Keratinocyte (primary cell): ENCODE data around the gene TOMM6. TPM values are rescaled to one million over a fixed set of nuclear protein-coding genes. Genes with fewer than 3 reads are reported as not detected.

Experiments used
- DNase-seq: peaks from one replicate; pipeline ENCODE4 v3.0.0-alpha.2; 2011; ENCODE audit warnings: low read depth, missing footprints, low spot score
- FAIRE-seq: peaks from 2 replicates; lab custom pipeline; 2011; peaks lifted over from hg19 to GRCh38; lab: Jason Lieb, UNC
- H2AFZ ChIP-seq: 2 replicates; pipeline ENCODE4 v1.6.0; 2012; ENCODE audit warnings: low read length, control low read depth, inconsistent platforms; ENCODE audit not compliant: control insufficient read depth
- H3K27ac ChIP-seq: 2 replicates; pipeline ENCODE4 v1.5.1; 2011; ENCODE audit warnings: low read length; ENCODE audit not compliant: control insufficient read depth, insufficient read depth
- H3K27me3 ChIP-seq: 3 replicates; pipeline ENCODE4 v1.6.0; 2011; ENCODE audit warnings: low read length; ENCODE audit not compliant: control insufficient read depth, insufficient read depth; ENCODE audit errors: extremely low read depth
- H3K36me3 ChIP-seq, 2 experiments: 2 replicates in 1 of 2; 3 replicates in 1 of 2; pipeline ENCODE4 v1.5.1; 2011; ENCODE audit warnings: low read length in 2 of 2, mild to moderate bottlenecking in 1 of 2; ENCODE audit not compliant: control insufficient read depth in 2 of 2, insufficient read depth in 2 of 2; ENCODE audit errors: extremely low read depth in 1 of 2
- H3K4me1 ChIP-seq: 3 replicates; pipeline ENCODE4 v1.5.1; 2011; ENCODE audit warnings: low read length; ENCODE audit not compliant: control insufficient read depth, insufficient read depth; ENCODE audit errors: extremely low read depth
- H3K4me2 ChIP-seq: 3 replicates; pipeline ENCODE4 v1.6.0; 2011; ENCODE audit warnings: low read depth, low read length; ENCODE audit not compliant: control insufficient read depth, insufficient read depth; ENCODE audit errors: extremely low read depth
- H3K4me3 ChIP-seq, 3 experiments: fragments of 200-600 bp in 1 of 3; sonication (generic) in 1 of 3; 2 replicates in 2 of 3; 3 replicates in 1 of 3; pipeline ENCODE4 v1.5.1; 2011 to 2016; ENCODE audit warnings: low read length in 3 of 3, mild to moderate bottlenecking in 3 of 3, control low read depth in 2 of 3, inconsistent platforms in 1 of 3, low read depth in 1 of 3, mixed read lengths in 1 of 3, mixed run types in 1 of 3, moderate library complexity in 1 of 3; ENCODE audit not compliant: control insufficient read depth in 2 of 3, insufficient read depth in 2 of 3; ENCODE audit errors: extremely low read depth in 1 of 3
- H3K79me2 ChIP-seq: 2 replicates; pipeline ENCODE4 v1.6.0; 2012; ENCODE audit warnings: low read length; ENCODE audit not compliant: control insufficient read depth, insufficient read depth
- H3K9ac ChIP-seq: 3 replicates; pipeline ENCODE4 v1.6.0; 2011; ENCODE audit warnings: low read length; ENCODE audit not compliant: control insufficient read depth, insufficient read depth; ENCODE audit errors: extremely low read depth
- H3K9me1 ChIP-seq: 3 replicates; pipeline ENCODE4 v1.6.0; 2011; ENCODE audit warnings: low read length; ENCODE audit not compliant: control insufficient read depth, insufficient read depth; ENCODE audit errors: extremely low read depth
- H3K9me3 ChIP-seq: 2 replicates; pipeline ENCODE4 v1.5.1; 2012; ENCODE audit warnings: low read depth, low read length; ENCODE audit not compliant: control insufficient read depth
- H4K20me1 ChIP-seq: 3 replicates; pipeline ENCODE4 v1.6.0; 2011; ENCODE audit warnings: low read length; ENCODE audit not compliant: control insufficient read depth, insufficient read depth; ENCODE audit errors: extremely low read depth
- EZH2 ChIP-seq: IDR thresholded peaks from one replicate; pipeline ENCODE4 v1.6.1; 2012; ENCODE audit warnings: inconsistent platforms, mild to moderate bottlenecking, low read length, moderate library complexity
- dilution Hi-C: fragments of 300-500 bp; cut with MboI; formaldehyde crosslinking; loops from one replicate; pipeline ENCODE4 v1.7.0; 2020; ENCODE audit warnings: low sequenced_read_pairs; ENCODE audit not compliant: extremely low pct_ligation_motif_present
- polyA plus RNA-seq, 5 experiments: library from polyadenylated mRNA; depleted of rRNA in 3 of 5; stranded (reverse) in 3 of 5; stranded (forward) in 1 of 5; unstranded in 1 of 5; fragments of >200 nt; gene quantifications; 1 replicate in 1 of 5; 2 replicates in 3 of 5; 3 replicates in 1 of 5; pipeline versions ENCODE4 v1.2.1 to v1.2.3, GENCODE V29; 2011 to 2012; ENCODE audit warnings: missing spikeins in 2 of 5, low read depth in 1 of 5, low replicate concordance in 1 of 5
- TF ChIP-seq, protein P1 (sequence below), 3 experiments: IDR thresholded peaks in 1 of 3; conservative IDR thresholded peaks in 1 of 3; optimal IDR thresholded peaks in 1 of 3; 2 replicates in 2 of 3; 3 replicates in 1 of 3; pipeline versions ENCODE3 to v1.5.1; 2011; ENCODE audit warnings: low read length in 3 of 3, mild to moderate bottlenecking in 3 of 3, moderate library complexity in 2 of 3, control low read depth in 1 of 3, inconsistent platforms in 1 of 3; ENCODE audit not compliant: insufficient read depth in 2 of 3; ENCODE audit errors: extremely low read depth in 1 of 3

Gene TOMM6
- polyA plus RNA-seq, 1 donor (not counting 4 experiments of a cell fraction or from before 2014, with no cell fraction given), result 374 TPM

DNA sequence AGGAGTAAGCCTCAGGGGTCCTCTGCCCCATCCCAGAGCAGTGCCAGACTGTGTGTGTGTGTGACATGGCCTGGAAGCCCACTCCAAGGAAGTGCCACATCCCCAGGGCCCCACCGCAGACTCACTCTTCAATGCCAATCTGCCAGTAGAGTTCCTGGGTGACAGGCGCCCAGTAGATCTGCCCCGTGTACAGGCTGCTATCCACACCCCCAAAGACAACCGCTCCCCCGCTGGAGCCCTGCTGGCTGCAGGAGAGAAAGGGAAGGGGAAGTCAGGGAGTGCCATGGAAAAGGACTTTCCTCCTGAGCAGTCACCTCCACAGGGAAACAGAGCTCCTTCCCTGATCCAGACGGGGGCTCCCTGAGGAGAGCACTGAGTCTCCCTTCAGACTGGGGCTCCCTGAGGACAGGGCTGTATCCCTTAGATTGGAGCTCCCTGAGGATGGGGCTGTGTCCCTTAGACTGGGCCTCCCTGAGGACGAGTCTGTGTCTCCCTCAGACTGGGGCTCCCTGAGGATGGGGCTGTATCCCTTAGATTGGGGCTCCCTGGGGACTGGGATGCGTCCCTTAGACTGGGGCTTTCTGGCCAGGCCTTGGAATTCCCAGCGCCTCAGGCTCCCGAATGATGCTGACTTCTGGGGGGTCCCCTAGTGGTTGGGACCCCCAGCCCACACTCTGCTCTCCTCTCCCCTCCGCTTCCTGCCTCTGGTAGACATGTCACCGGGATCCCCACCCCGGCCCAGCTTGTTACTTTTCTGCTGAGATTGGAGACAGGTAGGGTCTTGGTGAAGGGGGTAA lies 46.9 kb upstream of the TOMM6 start:
- Histone ChIP-seq H3K4me2 (no peak overlapping the region), H3K36me3 (no peaks in the 10 kb centered on the region), H3K27me3 (no peaks in the 10 kb centered on the region), H3K9me3 (no peaks in the 10 kb centered on the region), H3K4me3 (no peak overlapping the region), H3K4me1 (peaks cover 12% of the 10 kb centered on the region), H3K9ac (no peak overlapping the region), H3K27ac (no peak overlapping the region), H3K79me2 (no peaks in the 10 kb centered on the region), H4K20me1 (no peaks in the 10 kb centered on the region), H3K9me1 (no peaks in the 10 kb centered on the region), H2AFZ (no peak overlapping the region)
- FAIRE-seq (no peak), DNase-seq (no peak)
- dilution Hi-C loops, result no loop called here
- TF ChIP-seq, protein P1, sequence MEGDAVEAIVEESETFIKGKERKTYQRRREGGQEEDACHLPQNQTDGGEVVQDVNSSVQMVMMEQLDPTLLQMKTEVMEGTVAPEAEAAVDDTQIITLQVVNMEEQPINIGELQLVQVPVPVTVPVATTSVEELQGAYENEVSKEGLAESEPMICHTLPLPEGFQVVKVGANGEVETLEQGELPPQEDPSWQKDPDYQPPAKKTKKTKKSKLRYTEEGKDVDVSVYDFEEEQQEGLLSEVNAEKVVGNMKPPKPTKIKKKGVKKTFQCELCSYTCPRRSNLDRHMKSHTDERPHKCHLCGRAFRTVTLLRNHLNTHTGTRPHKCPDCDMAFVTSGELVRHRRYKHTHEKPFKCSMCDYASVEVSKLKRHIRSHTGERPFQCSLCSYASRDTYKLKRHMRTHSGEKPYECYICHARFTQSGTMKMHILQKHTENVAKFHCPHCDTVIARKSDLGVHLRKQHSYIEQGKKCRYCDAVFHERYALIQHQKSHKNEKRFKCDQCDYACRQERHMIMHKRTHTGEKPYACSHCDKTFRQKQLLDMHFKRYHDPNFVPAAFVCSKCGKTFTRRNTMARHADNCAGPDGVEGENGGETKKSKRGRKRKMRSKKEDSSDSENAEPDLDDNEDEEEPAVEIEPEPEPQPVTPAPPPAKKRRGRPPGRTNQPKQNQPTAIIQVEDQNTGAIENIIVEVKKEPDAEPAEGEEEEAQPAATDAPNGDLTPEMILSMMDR (optimal IDR thresholded peaks at IDR 0.05 in 1 of 3, IDR thresholded peaks at IDR 0.05 in 1 of 3, conservative IDR thresholded peaks at IDR 0.05 in 1 of 3; ENCODE audit: extremely low read depth in 1 of 3, insufficient read depth in 2 of 3, low read length in 3 of 3), result no peak
- no peak for TF ChIP-seq EZH2

DNA sequence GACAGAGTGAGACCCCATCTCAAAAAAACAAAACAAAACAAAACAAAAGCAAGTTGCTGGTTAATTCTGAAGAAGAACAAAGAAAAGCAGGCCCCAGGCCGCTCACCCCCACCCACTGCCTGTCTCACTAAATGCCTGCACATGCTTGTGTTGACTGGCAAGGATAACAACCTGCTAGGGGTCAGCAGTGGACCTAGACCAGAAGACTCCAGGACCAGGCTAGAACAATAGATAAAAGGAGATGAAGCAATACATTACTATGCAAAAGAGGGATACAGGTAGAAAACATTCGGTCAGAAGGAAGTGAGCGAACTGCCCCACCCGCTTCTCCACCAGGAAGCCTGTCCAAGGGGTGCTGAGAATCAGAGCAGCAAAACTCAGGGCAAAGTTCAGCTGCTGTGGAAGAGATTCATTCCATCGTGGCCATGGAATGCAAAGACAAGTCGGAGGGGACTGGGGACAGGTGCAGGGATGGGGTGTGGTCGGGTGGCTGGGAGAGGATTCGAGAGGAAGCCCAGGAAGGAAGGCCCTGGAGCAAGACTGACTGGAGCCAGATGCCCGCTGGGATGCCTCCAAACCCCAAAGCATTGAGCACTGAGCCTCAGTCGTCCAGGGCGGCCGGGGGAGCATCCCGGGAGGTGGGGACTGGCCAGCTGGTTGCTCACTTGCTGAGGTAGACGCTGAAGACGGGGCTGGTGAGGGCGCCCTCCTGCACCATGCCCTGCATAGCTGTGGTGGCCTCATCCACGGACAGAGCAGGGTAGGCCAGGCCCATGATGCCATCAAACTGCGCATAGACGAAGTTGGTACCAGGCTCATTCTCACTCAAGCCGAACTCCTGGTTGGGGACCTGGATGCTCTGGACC lies 45.6 kb upstream of the TOMM6 start:
- no peak overlapping the region for H3K27ac ChIP-seq
- dilution Hi-C loops, result no loop called here
- H3K27me3 ChIP-seq, result no peaks in the 10 kb centered on the region
- H3K79me2 ChIP-seq, result no peaks in the 10 kb centered on the region
- H3K9ac ChIP-seq, result no peak overlapping the region
- peaks cover 7% of the 10 kb centered on the region for H3K4me1 ChIP-seq
- H3K4me2 ChIP-seq, result no peak overlapping the region
- no peak for DNase-seq
- TF ChIP-seq, protein P1 (optimal IDR thresholded peaks at IDR 0.05 in 1 of 3, IDR thresholded peaks at IDR 0.05 in 1 of 3, conservative IDR thresholded peaks at IDR 0.05 in 1 of 3; ENCODE audit: extremely low read depth in 1 of 3, insufficient read depth in 2 of 3, low read length in 3 of 3), result no peak
- TF ChIP-seq EZH2, result no peak
- no peaks in the 10 kb centered on the region for H3K36me3 ChIP-seq
- no peak overlapping the region for H2AFZ ChIP-seq
- H3K4me3 ChIP-seq, result no peak overlapping the region
- no peaks in the 10 kb centered on the region for H3K9me3 ChIP-seq
- H4K20me1 ChIP-seq, result no peaks in the 10 kb centered on the region
- FAIRE-seq, result no peak
- no peaks in the 10 kb centered on the region for H3K9me1 ChIP-seq
